Tibial nerve (tissue), 4 donors: ENCODE results near the gene PDGFB. TPM values are rescaled to one million over a fixed set of nuclear protein-coding genes. Genes with fewer than 3 reads are reported as not detected.

Experiments used
- DNase-seq, 2 donors: peaks; one replicate each; pipeline ENCODE4 v3.0.0-alpha.2; 2019; ENCODE audit warnings: low spot score in 2 of 2
- H3K27ac ChIP-seq, 4 donors: fragments of 200-600 bp; sonication (generic) in 3 of 4; one replicate each; pipeline ENCODE4 v1.5.1; 2017 to 2019; ENCODE audit warnings: mild to moderate bottlenecking in 1 of 4
- H3K27me3 ChIP-seq, 2 donors: fragments of 200-600 bp; sonication (generic) in 1 of 2; one replicate each; pipeline versions ENCODE4 v1.5.1 to v1.6.0; 2017 to 2019
- H3K36me3 ChIP-seq, 3 donors: fragments of 200-600 bp; sonication (generic); one replicate each; pipeline ENCODE4 v1.5.1; 2018 to 2019
- H3K4me1 ChIP-seq, 4 donors: fragments of 200-600 bp; sonication (generic) in 3 of 4; one replicate each; pipeline ENCODE4 v1.5.1; 2017 to 2019
- H3K4me3 ChIP-seq, 4 donors: fragments of 200-600 bp; sonication (generic) in 3 of 4; one replicate each; pipeline ENCODE4 v1.5.1; 2017 to 2019; ENCODE audit warnings: mild to moderate bottlenecking in 1 of 4, moderate library complexity in 1 of 4
- H3K9me3 ChIP-seq, 4 donors: fragments of 200-600 bp; sonication (generic) in 3 of 4; one replicate each; pipeline ENCODE4 v1.5.1; 2017 to 2019
- CTCF ChIP-seq, 5 experiments: fragments of 200-600 bp in 3 of 5; fragments of 450-650 bp in 2 of 5; sonication (generic) in 3 of 5; IDR thresholded peaks; one replicate each; pipeline ENCODE4 v1.5.1; 2016 to 2019; ENCODE audit warnings: antibody characterized with exemption in 5 of 5, mild to moderate bottlenecking in 3 of 5, moderate library complexity in 2 of 5
- EP300 ChIP-seq, 2 donors: sonication (generic); formaldehyde crosslinking; IDR thresholded peaks; one replicate each; pipeline ENCODE4 v1.6.1; 2017; ENCODE audit warnings: antibody characterized with exemption in 2 of 2, mild to moderate bottlenecking in 1 of 2
- POLR2A ChIP-seq, 2 donors: fragments of 450-650 bp; IDR thresholded peaks; one replicate each; pipeline ENCODE4 v1.6.1; 2017; ENCODE audit warnings: antibody characterized with exemption in 2 of 2, mild to moderate bottlenecking in 2 of 2, moderate library complexity in 2 of 2
- WGBS, 2 donors: methylation state at CpG; one replicate each; pipeline ENCODE4 v1.1.5; 2018; 5-methylcytosine and 5-hydroxymethylcytosine counted together
- total RNA-seq, 4 donors: library from RNA; depleted of rRNA; stranded (reverse); fragments of >200 nt; gene quantifications; one replicate each; pipeline ENCODE4 v1.1.0, GENCODE V29; 2016

Gene PDGFB
- total RNA-seq = 10 to 100 TPM in 2 of 4 donors, 1 to 10 TPM in 2; 7.5 to 22.2 (median 10.2) TPM

- Histone ChIP-seq H3K9me3 (no peaks in the 10 kb centered on the region), H3K36me3 (no peaks in the 10 kb centered on the region), H3K27me3 (peaks cover 0 to 5% of the 10 kb centered on the region in 2 donors), H3K4me3 (peak within 1 kb of the TSS; percentile 52 to 72 (median 62)), H3K27ac (peak within 1 kb of the TSS; percentile 63 to 91 (median 80)), H3K4me1 (peaks cover 0 to 63% (median 26%) of the 10 kb centered on the region in 4 donors)
- peak in 1 of 2 donors; percentile 47 for TF ChIP-seq POLR2A (IDR thresholded peaks at IDR 0.05)
- TF ChIP-seq EP300 (IDR thresholded peaks at IDR 0.05) = peak in 1 of 2 donors; percentile 80
- TF ChIP-seq CTCF (IDR thresholded peaks at IDR 0.05) = no peak
- WGBS, 2 donors = 1% methylated on average over 40 to 56 of the region's 68 CpGs
- DNase-seq = peak in 1 of 2 donors; percentile 35
Observed at GRCh38 chr22:39244496-39245129, at the start of gene PDGFB. Gene PDGFB, minus strand, starts transcription at chr22:39244982. Its CDS starts 1,019 bp downstream, at chr22:39243963.

- 68 to 78% methylated on average over 14 to 15 of the region's 15 CpGs for WGBS, 2 donors
- no peak for DNase-seq
- Histone ChIP-seq H3K27ac (peak overlapping the region in 2 of 4 donors; percentile 48 to 88), H3K36me3 (no peaks in the 10 kb centered on the region), H3K4me3 (no peak overlapping the region), H3K27me3 (no peaks in the 10 kb centered on the region), H3K4me1 (peaks cover 3 to 81% (median 43%) of the 10 kb centered on the region in 4 donors), H3K9me3 (no peaks in the 10 kb centered on the region)
- no peak for TF ChIP-seq EP300 (IDR thresholded peaks at IDR 0.05)
- TF ChIP-seq POLR2A (IDR thresholded peaks at IDR 0.05) = no peak
- no peak for TF ChIP-seq CTCF (IDR thresholded peaks at IDR 0.05)
Observed at GRCh38 chr22:39293766-39294368, 49.1 kb upstream of the PDGFB start.

- TF ChIP-seq CTCF (IDR thresholded peaks at IDR 0.05) (no peak), EP300 (IDR thresholded peaks at IDR 0.05) (peak; percentile 44 to 89), POLR2A (IDR thresholded peaks at IDR 0.05) (peak; percentile 18 to 50)
- peaks cover 3 to 69% (median 33%) of the 10 kb centered on the region in 4 donors for H3K4me1 ChIP-seq
- H3K9me3 ChIP-seq = no peaks in the 10 kb centered on the region
- H3K4me3 ChIP-seq = no peak overlapping the region
- H3K36me3 ChIP-seq = no peaks in the 10 kb centered on the region
- H3K27me3 ChIP-seq = no peaks in the 10 kb centered on the region
- 6 to 14% methylated on average over 11 of the region's 12 CpGs for WGBS, 2 donors
- peak; percentile 90 to 92 for DNase-seq
- H3K27ac ChIP-seq = peak overlapping the region; percentile 72 to 89 (median 82)
Observed at GRCh38 chr22:39292561-39293074, 47.8 kb upstream of the PDGFB start.

GRCh38 chr22:39292031-39292462, 47.3 kb upstream of the PDGFB start:
- whole genome bisulfite sequencing, 2 donors = 37 to 42% methylated on average over 13 to 19 of the region's 19 CpGs
- H3K27me3 ChIP-seq = no peaks in the 10 kb centered on the region
- no peaks in the 10 kb centered on the region for H3K9me3 ChIP-seq
- no peaks in the 10 kb centered on the region for H3K36me3 ChIP-seq
- DNase-seq = no peak
- H3K4me3 ChIP-seq = no peak overlapping the region
- TF ChIP-seq EP300 (IDR thresholded peaks at IDR 0.05) (no peak), CTCF (IDR thresholded peaks at IDR 0.05) (no peak), POLR2A (IDR thresholded peaks at IDR 0.05) (no peak)
- H3K27ac ChIP-seq = peak overlapping the region; percentile 72 to 89 (median 82)
- H3K4me1 ChIP-seq = peaks cover 3 to 63% (median 28%) of the 10 kb centered on the region in 4 donors

- TF ChIP-seq EP300 (IDR thresholded peaks at IDR 0.05) (no peak), CTCF (IDR thresholded peaks at IDR 0.05) (no peak), POLR2A (IDR thresholded peaks at IDR 0.05) (no peak)
- peak overlapping the region; percentile 72 to 89 (median 82) for H3K27ac ChIP-seq
- no peaks in the 10 kb centered on the region for H3K27me3 ChIP-seq
- no peaks in the 10 kb centered on the region for H3K9me3 ChIP-seq
- no peak overlapping the region for H3K4me3 ChIP-seq
- DNase-seq = no peak
- WGBS, 2 donors = 55 to 73% methylated on average over 10 of the region's 10 CpGs
- H3K4me1 ChIP-seq = peaks cover 3 to 58% (median 24%) of the 10 kb centered on the region in 4 donors
- no peaks in the 10 kb centered on the region for H3K36me3 ChIP-seq
Observed at GRCh38 chr22:39291523-39291922, 46.7 kb upstream of the PDGFB start.
